ENCODE data around the gene SMYD2. TPM values are rescaled to one million over a fixed set of nuclear protein-coding genes. Genes with fewer than 3 reads are reported as not detected.

SMYD2 gene
- 26.2 and 153 TPM in 2 replicates for total RNA-seq

GRCh38 chr1:214281021-214281719, at the start of gene SMYD2:
Gene SMYD2, plus strand, starts transcription at chr1:214281159. Its CDS starts 96 bp downstream, at chr1:214281255.

Measured in bladder microvascular endothelial cell (primary cell).